GM23338 (cell line): ENCODE measurements around the gene MARCKSL1.
"Not testable (repeated sequence)": the region's sequence is repeated elsewhere in the genome, so short reads cannot be mapped to it uniquely, and the experiment has no call there.

ENCODE experiments used
- CTCF ChIP-seq, 2 experiments: fragments of 200-600 bp in 1 of 2; sonication (generic) in 1 of 2; conservative IDR thresholded peaks; 2 replicates each; pipeline versions ENCODE4 v1.5.1 to v1.6.1; 2016 to 2017; ENCODE audit warnings: antibody characterized with exemption in 2 of 2, low read depth in 2 of 2, mild to moderate bottlenecking in 2 of 2, moderate library complexity in 1 of 2
- EZH2 ChIP-seq: fragments of 200-600 bp; sonication (generic); IDR thresholded peaks from one replicate; pipeline ENCODE4 v1.8.0; 2017; ENCODE audit warnings: antibody characterized with exemption, mild to moderate bottlenecking, low read depth; ENCODE audit not compliant: unreplicated experiment
- NANOG ChIP-seq: IDR thresholded peaks from 2 replicates; pipeline ENCODE4 v1.6.1; 2016; ENCODE audit warnings: antibody characterized with exemption, borderline replicate concordance
- POLR2AphosphoS5 ChIP-seq: IDR thresholded peaks from 2 replicates; pipeline ENCODE4 v1.6.1; 2016; ENCODE audit warnings: antibody characterized with exemption, low read depth
- REST ChIP-seq: IDR thresholded peaks from one replicate; pipeline ENCODE4 v1.6.1; 2018; ENCODE audit warnings: antibody characterized with exemption; ENCODE audit not compliant: unreplicated experiment
- ZNF114 ChIP-seq: fragments of 250-450 bp; sonication (Bioruptor Pico); IDR thresholded peaks from 2 replicates; pipeline ENCODE4 v1.5.0; 2020; ENCODE audit warnings: mild to moderate bottlenecking, moderate library complexity

GRCh38 chr1:32284777-32285176 is 51.3 kb downstream of the MARCKSL1 start:
- not testable (repeated sequence) for TF ChIP-seq CTCF (conservative IDR thresholded peaks at IDR 0.05; ENCODE audit: low read depth in 2 of 2); REST; EZH2; NANOG; POLR2AphosphoS5; ZNF114
